ENCODE data around the gene ALG11. TPM values are rescaled to one million over a fixed set of nuclear protein-coding genes. Genes with fewer than 3 reads are reported as not detected.

The ALG11 gene
- total RNA-seq, 1 donor from 2014 or later = 22.7 TPM

DNA sequence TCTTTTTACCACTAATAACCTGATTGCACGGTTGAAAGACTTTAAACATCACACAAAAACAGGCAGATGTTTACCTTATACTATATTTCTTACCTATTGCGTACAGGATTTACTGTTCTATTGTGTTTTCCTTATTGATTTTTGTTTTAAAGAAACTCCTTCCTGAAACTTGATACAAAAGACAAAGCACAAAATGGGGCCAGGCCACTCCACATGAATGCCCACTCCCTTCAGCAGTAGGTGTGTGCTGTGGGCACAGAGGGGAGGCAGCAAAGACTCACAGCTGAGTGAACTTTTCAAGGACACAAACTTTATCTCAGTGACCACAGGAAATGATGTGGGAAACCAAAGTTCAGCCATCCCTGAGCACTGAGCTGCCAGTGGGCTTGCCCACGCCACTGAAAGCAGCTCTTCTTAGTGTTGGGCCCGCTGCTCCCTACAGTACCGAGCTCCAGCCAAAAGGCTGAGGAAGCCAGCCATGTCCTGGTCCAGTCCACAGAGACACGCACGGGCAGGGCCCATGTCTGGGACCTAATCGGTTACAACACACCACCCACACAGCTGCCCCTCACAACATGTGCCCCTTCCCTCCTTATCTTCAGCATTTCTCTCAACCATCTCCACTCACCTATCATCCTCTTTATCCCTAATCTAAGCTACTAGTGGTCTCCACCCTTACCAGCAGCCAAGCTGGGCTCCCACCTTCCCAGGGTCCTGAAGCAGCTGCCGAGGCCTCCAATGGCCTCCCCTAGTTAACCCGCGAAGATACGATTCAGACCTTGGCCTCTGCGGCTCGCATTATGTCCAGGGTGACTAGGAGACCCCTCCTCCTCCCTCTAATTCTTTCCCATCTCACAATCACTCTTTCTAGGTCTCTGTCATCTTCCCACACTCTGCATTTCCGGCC, 40.4 kb upstream of the ALG11 start:
- Histone ChIP-seq H3K27ac (replicated peaks) (no peak overlapping the region), H3K27me3 (ENCODE audit: low read depth) (no peaks in the 10 kb centered on the region), H3K4me3 (no peak overlapping the region), H3K9me3 (replicated peaks) (no peaks in the 10 kb centered on the region), H3K36me3 (peaks cover 4% of the 10 kb centered on the region), H3K4me1 (peaks cover 33% of the 10 kb centered on the region)
- TF ChIP-seq, protein P1, sequence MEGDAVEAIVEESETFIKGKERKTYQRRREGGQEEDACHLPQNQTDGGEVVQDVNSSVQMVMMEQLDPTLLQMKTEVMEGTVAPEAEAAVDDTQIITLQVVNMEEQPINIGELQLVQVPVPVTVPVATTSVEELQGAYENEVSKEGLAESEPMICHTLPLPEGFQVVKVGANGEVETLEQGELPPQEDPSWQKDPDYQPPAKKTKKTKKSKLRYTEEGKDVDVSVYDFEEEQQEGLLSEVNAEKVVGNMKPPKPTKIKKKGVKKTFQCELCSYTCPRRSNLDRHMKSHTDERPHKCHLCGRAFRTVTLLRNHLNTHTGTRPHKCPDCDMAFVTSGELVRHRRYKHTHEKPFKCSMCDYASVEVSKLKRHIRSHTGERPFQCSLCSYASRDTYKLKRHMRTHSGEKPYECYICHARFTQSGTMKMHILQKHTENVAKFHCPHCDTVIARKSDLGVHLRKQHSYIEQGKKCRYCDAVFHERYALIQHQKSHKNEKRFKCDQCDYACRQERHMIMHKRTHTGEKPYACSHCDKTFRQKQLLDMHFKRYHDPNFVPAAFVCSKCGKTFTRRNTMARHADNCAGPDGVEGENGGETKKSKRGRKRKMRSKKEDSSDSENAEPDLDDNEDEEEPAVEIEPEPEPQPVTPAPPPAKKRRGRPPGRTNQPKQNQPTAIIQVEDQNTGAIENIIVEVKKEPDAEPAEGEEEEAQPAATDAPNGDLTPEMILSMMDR (IDR thresholded peaks at IDR 0.05; ENCODE audit: borderline replicate concordance) = no peak
- intact Hi-C loops (cut with micrococcal nuclease) = no loop called here
- DNase-seq = no peak

DNA sequence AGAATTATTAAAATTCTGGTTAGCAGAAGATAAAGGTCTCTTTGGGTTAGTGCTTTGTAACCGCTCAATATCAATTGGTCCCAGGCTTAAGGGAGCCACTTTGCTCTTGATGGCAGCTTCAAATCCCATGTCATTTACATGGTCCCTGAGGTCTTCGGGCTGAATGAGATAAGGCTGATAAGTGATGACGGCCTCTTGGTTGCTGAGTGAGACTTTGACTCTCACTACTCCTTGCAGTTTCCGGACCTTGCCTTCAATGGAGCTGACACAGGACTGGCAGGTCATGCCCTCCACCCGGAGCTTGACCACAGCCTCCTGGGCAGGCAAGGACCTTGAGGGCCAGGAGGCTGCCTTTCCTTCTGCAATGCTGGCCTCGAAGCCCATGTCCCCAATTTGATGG, 37.7 kb upstream of the ALG11 start:
- no peak overlapping the region for H3K4me3 ChIP-seq
- no peak for DNase-seq
- TF ChIP-seq, protein P1 (IDR thresholded peaks at IDR 0.05; ENCODE audit: borderline replicate concordance) = no peak

DNA sequence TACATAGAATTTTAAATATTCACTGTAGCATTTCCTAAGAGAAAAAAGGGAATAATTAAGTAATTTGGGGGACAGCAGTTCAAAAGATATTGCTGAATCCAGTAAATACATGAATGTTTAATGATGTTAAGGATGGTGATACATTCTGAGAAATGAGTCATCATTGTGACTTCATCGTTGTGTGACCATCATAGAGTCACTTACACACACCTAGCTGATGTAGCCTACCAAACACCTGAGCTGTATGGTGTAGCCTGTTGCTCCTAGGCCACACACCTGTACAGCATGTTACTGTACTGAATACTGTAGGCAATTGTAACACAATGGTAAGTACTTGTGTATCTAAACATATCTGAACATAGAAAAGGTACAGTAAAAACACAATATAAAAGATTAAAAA, 35.8 kb upstream of the ALG11 start:
- intact Hi-C loops (cut with micrococcal nuclease) = no loop called here
- TF ChIP-seq, protein P1 (IDR thresholded peaks at IDR 0.05; ENCODE audit: borderline replicate concordance) = no peak
- H3K27ac ChIP-seq (replicated peaks) = no peak overlapping the region
- DNase-seq = no peak
- no peaks in the 10 kb centered on the region for H3K27me3 ChIP-seq (ENCODE audit: low read depth)
- no peaks in the 10 kb centered on the region for H3K9me3 ChIP-seq (replicated peaks)
- peaks cover 17% of the 10 kb centered on the region for H3K4me1 ChIP-seq
- no peak overlapping the region for H3K4me3 ChIP-seq
- H3K36me3 ChIP-seq = peaks cover 4% of the 10 kb centered on the region

More for the DNA sequence above, 37.7 kb upstream of the ALG11 start:
- H3K9me3 ChIP-seq (replicated peaks) = no peaks in the 10 kb centered on the region
- peaks cover 20% of the 10 kb centered on the region for H3K4me1 ChIP-seq
- intact Hi-C loops (cut with micrococcal nuclease) = no loop called here
- no peak overlapping the region for H3K27ac ChIP-seq (replicated peaks)
- no peaks in the 10 kb centered on the region for H3K27me3 ChIP-seq (ENCODE audit: low read depth)
- peaks cover 4% of the 10 kb centered on the region for H3K36me3 ChIP-seq

DNA sequence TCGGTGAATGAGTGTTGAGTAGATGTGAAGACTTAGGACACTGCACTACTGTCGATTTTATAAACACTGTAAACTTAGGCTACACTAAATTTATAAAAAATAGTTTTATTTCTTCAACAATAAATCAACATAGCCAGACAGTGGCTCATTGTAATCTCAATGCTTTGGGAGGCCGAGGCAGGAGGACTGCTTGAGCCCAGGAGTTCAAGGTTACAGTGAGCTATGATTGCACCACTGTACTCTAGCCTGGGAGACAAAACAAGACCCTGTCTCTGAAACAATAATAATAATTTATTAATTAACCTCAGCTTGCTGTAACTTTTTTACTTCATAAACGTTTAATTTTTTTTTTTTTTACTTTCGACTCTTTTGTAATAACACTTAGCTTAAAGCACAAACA, 35.3 kb upstream of the ALG11 start:
- H3K4me1 ChIP-seq = peaks cover 19% of the 10 kb centered on the region
- peaks cover 4% of the 10 kb centered on the region for H3K36me3 ChIP-seq
- H3K27me3 ChIP-seq (ENCODE audit: low read depth) = no peaks in the 10 kb centered on the region
- H3K4me3 ChIP-seq = no peak overlapping the region
- no peak overlapping the region for H3K27ac ChIP-seq (replicated peaks)
- intact Hi-C loops (cut with micrococcal nuclease) = no loop called here
- TF ChIP-seq, protein P1 (IDR thresholded peaks at IDR 0.05; ENCODE audit: borderline replicate concordance) = no peak
- DNase-seq = no peak
- H3K9me3 ChIP-seq (replicated peaks) = no peaks in the 10 kb centered on the region

DNA sequence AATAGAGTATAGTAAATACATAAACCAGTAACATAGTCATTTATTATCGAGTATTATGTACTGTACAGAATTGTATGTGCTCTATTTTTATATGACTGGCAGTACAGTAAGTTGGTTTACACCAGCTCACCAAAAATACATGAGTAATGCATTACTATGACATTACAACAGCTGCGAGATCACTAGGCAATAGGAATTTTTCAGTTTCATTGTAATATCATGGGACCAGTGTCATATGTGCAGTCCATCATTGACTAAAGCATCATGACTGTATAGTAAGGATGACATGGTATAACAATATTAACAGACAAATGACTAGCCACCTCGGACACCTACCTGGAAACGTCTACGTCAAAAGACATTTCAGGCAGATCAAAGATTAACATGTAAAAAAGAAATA, 34.6 kb upstream of the ALG11 start:
- H3K4me3 ChIP-seq = no peak overlapping the region
- H3K36me3 ChIP-seq = peaks cover 4% of the 10 kb centered on the region
- TF ChIP-seq, protein P1 (IDR thresholded peaks at IDR 0.05; ENCODE audit: borderline replicate concordance) = no peak
- H3K27ac ChIP-seq (replicated peaks) = no peak overlapping the region
- no peaks in the 10 kb centered on the region for H3K27me3 ChIP-seq (ENCODE audit: low read depth)
- no peak for DNase-seq
- intact Hi-C loops (cut with micrococcal nuclease) = no loop called here
- peaks cover 19% of the 10 kb centered on the region for H3K4me1 ChIP-seq
- H3K9me3 ChIP-seq (replicated peaks) = no peaks in the 10 kb centered on the region
